ENCODE measurements around the gene ZNF888.

- TF ChIP-seq CTCF (IDR thresholded peaks at IDR 0.05) (no peak), EP300 (IDR thresholded peaks at IDR 0.05; ENCODE audit: low read depth) (no peak), POLR2A (IDR thresholded peaks at IDR 0.05) (no peak), POLR2AphosphoS5 (IDR thresholded peaks at IDR 0.05) (no peak)
Measured at GRCh38 chr19:52896431-52897137, 26.6 kb downstream of the ZNF888 start.

Measured in transverse colon (tissue), 4 donors.